Activated CD4-positive, alpha-beta T cell treated with anti-CD3 and anti-CD28 coated beads, Interleukin-2, amount 50 U/mL, for 24 hours (primary cell): ENCODE data around the gene ZNF225.
"Not testable (repeated sequence)": the region's sequence is repeated elsewhere in the genome, so short reads cannot be mapped to it uniquely, and the experiment has no call there.

Experiments used
- DNase-seq, 2 donors: peaks; one replicate each; pipeline ENCODE4 v3.0.0-alpha.2; 2020; ENCODE audit warnings: low read depth in 1 of 2, low spot score in 1 of 2

ZNF225 gene

GRCh38 chr19:44156475-44156874, 43.3 kb downstream of the ZNF225 start:
- no peak for DNase-seq

GRCh38 chr19:44163789-44164188, 50.6 kb downstream of the ZNF225 start:
- DNase-seq: no peak

- DNase-seq: no peak
Measured at GRCh38 chr19:44164327-44164672, 51.1 kb downstream of the ZNF225 start.

GRCh38 chr19:44164673-44165512, 51.7 kb downstream of the ZNF225 start, which contains the start of gene ZNF226:
TSS of gene ZNF226 (plus strand) at chr19:44165100. CDS start at chr19:44170081, 4,981 bp downstream.
- DNase-seq: peak; percentile 63 to 81

- not testable (repeated sequence) for DNase-seq
Measured at GRCh38 chr19:44170660-44171059, 57.5 kb downstream of the ZNF225 start.

- DNase-seq: no peak
Measured at GRCh38 chr19:44176590-44176989, 63.4 kb downstream of the ZNF225 start.

- DNase-seq: no peak
Measured at GRCh38 chr19:44180968-44181367, 67.8 kb downstream of the ZNF225 start.

- DNase-seq: no peak
Measured at GRCh38 chr19:44182145-44182544, 68.9 kb downstream of the ZNF225 start.
